IMR-90 (cell line): ENCODE measurements around the gene STX2. TPM values are rescaled to one million over a fixed set of nuclear protein-coding genes. Genes with fewer than 3 reads are reported as not detected.

Experiments used
- ATAC-seq: fragments of 200-7000 bp; cut with Tn5 transposase; 2 replicates; pipeline ENCODE4 v1.9.1; 2020; ENCODE audit warnings: low read depth, mild to moderate bottlenecking, moderate library complexity
- BruUV-seq: library from RNA; stranded (reverse); fragments of 400-500 nt; replicated peaks from 2 replicates; lab custom pipeline; 2021; lab: Mats Ljungman, UMichigan
- CTCF ChIA-PET: fragments of 300-600 bp; formaldehyde crosslinking; extraction: SDS; loops from one replicate; lab custom pipeline; 2021; ENCODE audit warnings: antibody characterized with exemption; lab: Yijun Ruan, JAX
- POLR2A ChIA-PET: fragments of 300-600 bp; sonication (Branson Sonifier 250); formaldehyde crosslinking; loops from one replicate; lab custom pipeline; 2022; ENCODE audit warnings: antibody characterized with exemption; ENCODE audit not compliant: unreplicated experiment; lab: Charles Lee
- DNase-seq: peaks from one replicate; pipeline ENCODE4 v3.0.0; 2013
- H2AFZ ChIP-seq: replicated peaks from 2 replicates; pipeline ENCODE3; 2013; ENCODE audit warnings: low read length, mild to moderate bottlenecking; ENCODE audit not compliant: poor library complexity
- H2AK5ac ChIP-seq: 2 replicates; pipeline ENCODE4 v1.6.1; 2013; ENCODE audit warnings: low read depth, low read length, inconsistent platforms
- H2AK9ac ChIP-seq: replicated peaks from 2 replicates; pipeline ENCODE3; 2013; ENCODE audit warnings: mild to moderate bottlenecking, low read depth, low read length, moderate library complexity; ENCODE audit not compliant: poor library complexity
- H2BK120ac ChIP-seq: 2 replicates; pipeline ENCODE4 v1.6.1; 2013; ENCODE audit warnings: low read depth, low read length, inconsistent platforms
- H2BK15ac ChIP-seq: 3 replicates; pipeline ENCODE4 v1.6.1; 2013; ENCODE audit warnings: low read depth, low read length, inconsistent platforms
- H2BK20ac ChIP-seq: 2 replicates; pipeline ENCODE4 v1.6.1; 2013; ENCODE audit warnings: low read depth, mild to moderate bottlenecking, inconsistent platforms, low read length, moderate library complexity
- H2BK5ac ChIP-seq: 2 replicates; pipeline ENCODE4 v1.6.1; 2013; ENCODE audit warnings: mild to moderate bottlenecking, low read depth, low read length, inconsistent platforms; ENCODE audit not compliant: poor library complexity, severe bottlenecking
- H3K14ac ChIP-seq: replicated peaks from 2 replicates; pipeline ENCODE4 v1.6.1; 2013; ENCODE audit warnings: low read depth, low read length, inconsistent platforms
- H3K18ac ChIP-seq: 2 replicates; pipeline ENCODE4 v1.6.1; 2013; ENCODE audit warnings: low read depth, low read length, control low read depth
- H3K23ac ChIP-seq: 2 replicates; pipeline ENCODE4 v1.6.1; 2013; ENCODE audit warnings: low read depth, low read length, inconsistent platforms
- H3K27ac ChIP-seq: 2 replicates; pipeline ENCODE4 v1.5.1; 2013; ENCODE audit warnings: mild to moderate bottlenecking, control low read depth, low read length; ENCODE audit not compliant: insufficient read depth
- H3K27me3 ChIP-seq: 2 replicates; pipeline ENCODE4 v1.6.1; 2013; ENCODE audit warnings: low read length; ENCODE audit not compliant: control insufficient read depth, insufficient read depth
- H3K36me3 ChIP-seq: 2 replicates; pipeline ENCODE4 v1.6.1; 2013; ENCODE audit warnings: low read length, mixed read lengths; ENCODE audit not compliant: control insufficient read depth, insufficient read depth
- H3K4ac ChIP-seq: 2 replicates; pipeline ENCODE4 v1.6.1; 2013; ENCODE audit warnings: low read depth, low read length, inconsistent platforms
- H3K4me1 ChIP-seq: 2 replicates; pipeline ENCODE4 v1.6.1; 2013; ENCODE audit warnings: low read length, mixed read lengths; ENCODE audit not compliant: control insufficient read depth, insufficient read depth
- H3K4me2 ChIP-seq: 2 replicates; pipeline ENCODE4 v1.6.1; 2013; ENCODE audit warnings: low read depth, mild to moderate bottlenecking, control low read depth, low read length, moderate library complexity
- H3K4me3 ChIP-seq: 2 replicates; pipeline ENCODE4 v1.5.1; 2013; ENCODE audit warnings: low read depth, mild to moderate bottlenecking, control low read depth, low read length, moderate library complexity; ENCODE audit not compliant: insufficient read depth
- H3K56ac ChIP-seq: 2 replicates; pipeline ENCODE4 v1.6.1; 2013; ENCODE audit warnings: low read length, inconsistent platforms; ENCODE audit not compliant: insufficient read depth; ENCODE audit errors: extremely low read depth
- H3K79me1 ChIP-seq, 2 experiments: 2 replicates each; pipeline ENCODE4 v1.6.1; 2013; ENCODE audit warnings: low read length in 2 of 2, inconsistent platforms in 1 of 2, low read depth in 1 of 2
- H3K9ac ChIP-seq: 2 replicates; pipeline ENCODE4 v1.6.1; 2013; ENCODE audit warnings: low read depth, low read length, control low read depth
- H3K9me1 ChIP-seq: 2 replicates; pipeline ENCODE4 v1.6.1; 2013; ENCODE audit warnings: low read length, inconsistent platforms; ENCODE audit not compliant: insufficient read depth
- H3K9me3 ChIP-seq: 2 replicates; pipeline ENCODE4 v1.6.1; 2013; ENCODE audit warnings: low read length; ENCODE audit not compliant: control insufficient read depth, insufficient read depth
- H4K20me1 ChIP-seq: 2 replicates; pipeline ENCODE4 v1.6.1; 2013; ENCODE audit warnings: low read length, inconsistent platforms; ENCODE audit not compliant: insufficient read depth
- H4K5ac ChIP-seq: 2 replicates; pipeline ENCODE4 v1.6.1; 2013; ENCODE audit warnings: mild to moderate bottlenecking, low read depth, low read length, control low read depth
- H4K8ac ChIP-seq, 2 experiments: 2 replicates each; pipeline ENCODE4 v1.6.1; 2013; ENCODE audit warnings: low read depth in 2 of 2, low read length in 2 of 2, control low read depth in 1 of 2, inconsistent platforms in 1 of 2
- H4K91ac ChIP-seq: 2 replicates; pipeline ENCODE4 v1.6.1; 2013; ENCODE audit warnings: low read depth, low read length, inconsistent platforms; ENCODE audit not compliant: insufficient read depth
- BHLHE40 ChIP-seq: fragments of 150-350 bp; IDR thresholded peaks from 2 replicates; pipeline ENCODE4 v1.6.1; 2016; ENCODE audit warnings: mild to moderate bottlenecking, low read depth, low read length
- CEBPB ChIP-seq: IDR thresholded peaks from 2 replicates; pipeline ENCODE4 v1.6.1; 2012; ENCODE audit warnings: low read depth, low read length, improper control_type of control experiment
- CHD1 ChIP-seq: IDR thresholded peaks from 2 replicates; pipeline ENCODE4 v1.6.1; 2012; ENCODE audit warnings: low read depth, low read length, improper control_type of control experiment
- CTCF ChIP-seq: conservative IDR thresholded peaks from 2 replicates; pipeline ENCODE4 v1.5.1; 2012; ENCODE audit warnings: mild to moderate bottlenecking, low read depth, low read length, improper control_type of control experiment
- FOS ChIP-seq: fragments of 150-350 bp; IDR thresholded peaks from 2 replicates; pipeline ENCODE4 v1.6.1; 2016; ENCODE audit warnings: low read depth, low read length
- MAZ ChIP-seq: IDR thresholded peaks from 2 replicates; pipeline ENCODE4 v1.6.1; 2012; ENCODE audit warnings: low read depth, mild to moderate bottlenecking, low read length, improper control_type of control experiment, moderate library complexity, borderline replicate concordance
- MXI1 ChIP-seq: IDR thresholded peaks from 2 replicates; pipeline ENCODE4 v1.6.1; 2012; ENCODE audit warnings: low read depth, mild to moderate bottlenecking, low read length, moderate library complexity, borderline replicate concordance
- RAD21 ChIP-seq: IDR thresholded peaks from 2 replicates; pipeline ENCODE4 v1.6.1; 2012; ENCODE audit warnings: low read length, improper control_type of control experiment
- SMC3 ChIP-seq: fragments of 150-350 bp; IDR thresholded peaks from 2 replicates; pipeline ENCODE4 v1.6.1; 2016; ENCODE audit warnings: low read depth, mild to moderate bottlenecking, antibody characterized with exemption, low read length, moderate library complexity
- USF2 ChIP-seq: fragments of 150-350 bp; IDR thresholded peaks from 2 replicates; pipeline ENCODE4 v1.6.1; 2017; ENCODE audit warnings: mild to moderate bottlenecking, antibody characterized with exemption, low read length, low read depth
- WGBS, 2 experiments: methylation state at CpG; one replicate each; pipeline versions ENCODE4 v1.1.5 to v1.1.7; 2013; ENCODE audit warnings: missing lambda C conversion rate in 2 of 2; ENCODE audit not compliant: insufficient read length in 1 of 2; ENCODE audit errors: extremely low coverage in 2 of 2; 5-methylcytosine and 5-hydroxymethylcytosine counted together
- dilution Hi-C: fragments of 300-500 bp; cut with HindIII; formaldehyde crosslinking; loops from one replicate; pipeline ENCODE4 v1.14.3; 2018; ENCODE audit warnings: low sequenced_read_pairs; ENCODE audit not compliant: unreplicated experiment
- in situ Hi-C: fragments of 300-500 bp; cut with MboI; formaldehyde crosslinking; loops from 3 replicates; pipeline ENCODE4 v1.14.3; 2019; ENCODE audit warnings: low sequenced_read_pairs, inconsistent platforms, mixed read lengths
- intact Hi-C: fragments of 100-400 bp; cut with micrococcal nuclease; formaldehyde crosslinking; loops from 2 replicates; pipeline ENCODE4 v1.10.0; 2022
- polyA plus RNA-seq, 3 experiments: library from polyadenylated mRNA; depleted of rRNA; stranded (reverse); fragments of >200 nt; gene quantifications; 2 replicates each; pipeline ENCODE4 v1.2.3, GENCODE V29; 2012; ENCODE audit warnings: low replicate concordance in 1 of 3
- total RNA-seq: library from RNA; depleted of rRNA; stranded (reverse); fragments of >200 nt; gene quantifications from 2 replicates; pipeline ENCODE4 v1.2.3, GENCODE V29; 2012

STX2 gene
- total and polyA plus RNA-seq, 2 of the 4 experiments (the other 2 are of a cell fraction) = 26.9 to 32.5 TPM

- Histone ChIP-seq H2BK5ac (no peak overlapping the region), H3K79me1 (no peaks in the 10 kb centered on the region), H2BK20ac (no peak overlapping the region), H3K4me3 (no peak overlapping the region), H3K27me3 (no peaks in the 10 kb centered on the region), H2AFZ (no peak overlapping the region), H3K27ac (no peak overlapping the region), H4K20me1 (0 out of 2 replicates have a peak, but pooled peaks cover 3% of the 10 kb centered on the region), H2BK120ac (no peak overlapping the region), H3K4me1 (no peaks in the 10 kb centered on the region; the same call in 1 of the 2 replicates), H3K18ac (no peak overlapping the region), H2AK5ac (no peak overlapping the region), H2AK9ac (no peak overlapping the region), H4K8ac (no peak overlapping the region), H3K23ac (no peak overlapping the region), H2BK15ac (no peak overlapping the region), H3K9ac (no peak overlapping the region), H3K4me2 (no peak overlapping the region), H3K14ac (no peak overlapping the region), H3K36me3 (peaks cover 6% of the 10 kb centered on the region; the same call in 1 of the 2 replicates), H3K9me3 (no peaks in the 10 kb centered on the region; the same call in 1 of the 2 replicates), H3K9me1 (no peaks in the 10 kb centered on the region; the same call in 1 of the 2 replicates), H4K91ac (no peak overlapping the region), H3K56ac (no peak overlapping the region), H4K5ac (no peak overlapping the region), H3K4ac (no peak overlapping the region)
- BruUV-seq = no TSS peak
- intact Hi-C loops (no loop called here), in situ Hi-C loops (no loop called here), dilution Hi-C loops (no loop called here)
- 87% methylated on average over 12 of the region's 28 CpGs; no CpG with 5 or more reads in 1 of the 2 experiments for WGBS, 2 experiments
- ATAC-seq = no peak
- CTCF ChIA-PET = no interaction called here
- TF ChIP-seq CTCF (no peak), FOS (no peak), CEBPB (no peak), CHD1 (no peak), USF2 (no peak), RAD21 (no peak), BHLHE40 (no peak), SMC3 (no peak), MXI1 (no peak), MAZ (no peak)
- no peak for DNase-seq
- POLR2A ChIA-PET = no interaction called here
Measured at GRCh38 chr12:130780880-130781575, 58.0 kb downstream of the STX2 start.
